SKM-1 (cell line): ENCODE data around the gene LRCOL1.

Source experiments
- DNase-seq: peaks from one replicate; lab custom pipeline; 2025; ENCODE audit not compliant: unreplicated experiment; lab: John Stamatoyannopoulos, UW

Gene LRCOL1

GRCh38 chr12:132585177-132585576 is 25.2 kb downstream of the LRCOL1 start:
- DNase-seq, result no peak

DNA sequence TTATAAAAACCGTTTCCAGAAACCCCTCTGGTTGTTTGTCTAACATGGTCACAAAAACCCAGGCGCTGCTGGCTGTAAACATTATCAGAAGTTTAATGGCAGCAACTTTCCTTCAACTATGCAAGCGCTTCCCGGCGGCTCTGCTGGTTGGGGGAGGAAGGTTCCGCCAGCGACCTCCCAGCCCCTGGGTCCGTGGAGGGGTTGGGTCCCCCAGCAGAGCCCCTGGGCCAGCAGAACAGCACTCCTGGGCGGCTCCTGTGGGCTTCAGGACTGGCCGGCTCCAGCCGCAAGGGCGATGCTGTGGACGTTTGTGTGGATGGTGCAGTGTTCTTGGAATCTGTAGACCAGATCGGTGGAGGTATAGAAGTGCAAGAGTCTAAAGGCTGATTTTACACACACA is 26.0 kb downstream of the LRCOL1 start:
- no peak for DNase-seq

- no peak for DNase-seq
Observed at GRCh38 chr12:132583736-132584135, 26.6 kb downstream of the LRCOL1 start.

DNA sequence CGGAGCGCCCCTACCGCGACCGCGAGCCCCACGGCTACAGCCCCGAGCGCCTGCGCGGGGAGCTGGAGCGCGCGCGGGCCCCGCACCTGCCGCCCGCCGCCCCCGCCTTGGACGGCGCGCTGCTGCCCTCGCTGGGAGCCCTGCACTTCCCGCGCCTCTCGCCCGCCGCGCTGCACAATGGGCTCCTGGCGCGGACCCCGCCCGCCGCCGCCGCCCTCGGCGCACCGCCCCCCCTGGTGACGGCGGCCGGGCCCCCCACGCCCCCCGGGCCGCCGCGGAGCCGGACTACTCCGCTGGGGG is 27.0 kb downstream of the LRCOL1 start:
- no peak for DNase-seq

GRCh38 chr12:132582582-132583410 is 27.6 kb downstream of the LRCOL1 start:
- DNase-seq, result no peak

- no peak for DNase-seq
Observed at GRCh38 chr12:132582058-132582420, 28.3 kb downstream of the LRCOL1 start.

GRCh38 chr12:132581348-132582057 is 28.9 kb downstream of the LRCOL1 start:
- DNase-seq, result no peak

- no peak for DNase-seq
Observed at GRCh38 chr12:132580701-132581292, 29.6 kb downstream of the LRCOL1 start.

DNA sequence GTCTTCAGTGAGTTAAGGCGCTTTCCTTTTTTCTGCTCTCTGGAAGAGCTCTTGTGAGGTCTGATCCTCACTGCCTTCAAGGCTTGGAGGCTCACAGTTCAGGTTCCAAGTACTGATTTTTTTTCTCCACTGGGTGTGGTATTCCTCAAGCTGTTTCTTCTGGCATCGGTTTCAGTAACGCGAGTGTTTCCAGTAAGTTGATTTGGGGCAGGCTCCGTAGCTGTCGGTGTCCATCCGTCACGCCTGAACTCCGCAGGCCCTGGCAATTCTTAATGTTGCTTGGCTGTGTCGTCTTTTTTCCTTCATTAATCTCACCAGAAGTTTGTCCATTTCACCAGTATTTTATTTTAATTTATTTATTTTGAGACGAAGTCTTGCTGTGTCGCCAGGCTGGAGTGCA is 30.6 kb downstream of the LRCOL1 start:
- no peak for DNase-seq

GRCh38 chr12:132578826-132579225 is 31.6 kb downstream of the LRCOL1 start:
- DNase-seq, result no peak

- no peak for DNase-seq
Observed at GRCh38 chr12:132578118-132578517, 32.3 kb downstream of the LRCOL1 start.

GRCh38 chr12:132577191-132577920 is 33.0 kb downstream of the LRCOL1 start:
- no peak for DNase-seq

- DNase-seq, result no peak
Observed at GRCh38 chr12:132576701-132577100, 33.7 kb downstream of the LRCOL1 start.

GRCh38 chr12:132575661-132576060 is 34.7 kb downstream of the LRCOL1 start:
- DNase-seq, result no peak

DNA sequence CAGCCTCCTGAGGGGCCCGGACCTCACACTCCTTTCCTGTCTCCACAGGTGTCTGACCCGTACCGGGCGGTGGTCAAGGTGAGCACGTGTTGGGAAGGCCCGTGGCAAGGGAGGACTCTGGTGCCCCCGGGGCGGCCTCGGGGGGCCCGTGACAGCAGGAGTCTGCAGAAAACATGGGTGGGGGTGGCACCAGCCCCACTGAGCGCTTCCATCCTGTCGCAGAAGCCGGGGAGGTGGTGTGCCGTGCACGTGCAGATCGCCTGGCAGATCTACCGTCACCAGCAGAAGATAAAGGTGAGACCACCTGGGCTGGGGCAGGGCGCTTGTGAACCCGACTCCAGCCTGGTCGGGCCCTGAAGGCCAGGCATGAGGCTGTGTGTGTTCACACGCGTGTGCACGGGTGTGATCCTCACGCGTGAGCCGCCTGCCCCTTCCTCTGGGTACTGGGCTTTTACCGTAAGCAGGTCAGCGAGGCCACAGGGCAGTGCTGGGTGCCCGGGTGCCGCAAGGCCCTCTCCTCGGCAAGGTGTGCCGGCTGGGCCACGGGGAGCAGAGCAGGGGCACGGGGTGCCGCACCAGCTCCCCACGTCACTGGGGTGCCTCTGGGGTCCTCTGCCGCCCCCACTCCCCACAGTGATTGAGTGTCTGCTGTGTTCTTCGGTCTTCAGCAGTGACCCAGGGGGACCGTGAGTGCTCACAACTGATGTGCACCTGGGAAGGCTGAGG is 35.9 kb downstream of the LRCOL1 start:
- DNase-seq, result no peak

GRCh38 chr12:132572801-132573760 is 37.3 kb downstream of the LRCOL1 start:
- no peak for DNase-seq

GRCh38 chr12:132572106-132572505 is 38.3 kb downstream of the LRCOL1 start:
- no peak for DNase-seq

DNA sequence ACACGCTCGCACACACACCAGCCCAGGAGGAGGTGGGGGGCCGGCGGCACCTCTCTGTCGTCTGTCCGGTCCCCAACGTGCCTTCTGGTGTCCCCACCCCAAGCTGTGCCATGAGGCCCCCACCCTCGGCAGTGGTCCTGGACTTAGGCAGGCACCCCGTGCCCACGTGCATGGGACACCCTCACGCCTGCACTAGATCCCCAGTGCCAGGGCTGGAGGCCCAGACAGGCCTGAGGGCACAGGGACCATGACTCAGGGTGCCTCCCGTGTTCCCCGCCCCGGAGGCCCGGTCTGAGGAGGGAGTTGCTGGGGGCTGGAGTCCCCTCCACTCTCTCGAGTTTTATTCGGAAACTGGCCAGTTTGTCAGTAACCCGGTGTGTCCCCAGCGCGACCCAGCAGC is 38.8 kb downstream of the LRCOL1 start:
- DNase-seq, result no peak

DNA sequence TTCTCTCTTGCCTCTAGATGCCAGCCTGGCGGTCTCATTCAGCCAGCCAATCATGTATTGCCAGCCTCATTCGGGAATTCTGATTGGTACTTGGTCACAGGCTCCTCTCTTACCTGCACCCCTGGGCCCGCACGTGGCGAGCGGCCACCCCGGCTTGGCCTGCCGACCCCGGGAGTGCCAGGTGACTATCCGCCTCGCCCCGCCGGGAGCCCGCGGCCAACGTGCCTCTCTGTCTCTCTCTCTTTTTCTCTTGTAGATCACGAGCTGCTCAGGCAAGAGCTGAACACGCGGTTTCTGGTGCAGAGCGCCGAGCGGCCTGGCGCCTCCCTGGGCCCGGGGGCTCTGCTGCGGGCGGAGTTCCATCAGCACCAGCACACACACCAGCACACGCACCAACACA is 39.3 kb downstream of the LRCOL1 start:
- no peak for DNase-seq

GRCh38 chr12:132570635-132571034 is 39.7 kb downstream of the LRCOL1 start:
- no peak for DNase-seq
